Prostate gland (tissue), 2 donors: ENCODE data around the gene CAAP1.

ENCODE experiments used
- POLR2A ChIP-seq: fragments of 450-650 bp; IDR thresholded peaks from one replicate; pipeline ENCODE4 v1.6.1; 2016; ENCODE audit warnings: antibody characterized with exemption, mild to moderate bottlenecking
- POLR2AphosphoS5 ChIP-seq: sonication (generic); formaldehyde crosslinking; IDR thresholded peaks from one replicate; pipeline ENCODE4 v1.6.1; 2017; ENCODE audit warnings: antibody characterized with exemption
- TF ChIP-seq, protein P1 (sequence below), 4 experiments: fragments of 200-600 bp in 2 of 4; fragments of 450-650 bp in 2 of 4; sonication (generic) in 2 of 4; IDR thresholded peaks; 1 replicate in 3 of 4; 2 replicates in 1 of 4; pipeline ENCODE4 v1.5.1; 2016 to 2019; ENCODE audit warnings: antibody characterized with exemption in 4 of 4, mild to moderate bottlenecking in 2 of 4, moderate library complexity in 2 of 4

DNA sequence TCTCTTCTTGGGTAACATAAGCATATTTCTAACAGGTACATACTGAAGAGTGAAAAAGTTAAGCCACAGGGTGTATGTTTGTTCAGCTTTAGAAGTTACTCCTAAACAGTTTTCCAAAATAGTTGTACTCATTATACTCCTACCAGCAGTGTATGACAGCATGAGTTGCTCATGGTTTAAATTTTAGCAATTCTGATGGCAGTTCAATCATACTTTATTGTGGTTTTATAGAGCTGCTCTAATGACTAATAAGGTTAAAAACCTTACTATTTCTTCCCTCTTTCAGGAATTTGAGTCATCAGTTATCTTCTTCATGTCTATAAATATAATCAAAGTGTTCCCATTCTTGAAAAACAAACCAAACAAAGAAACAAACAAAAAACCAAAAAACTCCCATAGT is 81.5 kb downstream of the CAAP1 start:
- TF ChIP-seq POLR2A: no peak
- TF ChIP-seq, protein P1, sequence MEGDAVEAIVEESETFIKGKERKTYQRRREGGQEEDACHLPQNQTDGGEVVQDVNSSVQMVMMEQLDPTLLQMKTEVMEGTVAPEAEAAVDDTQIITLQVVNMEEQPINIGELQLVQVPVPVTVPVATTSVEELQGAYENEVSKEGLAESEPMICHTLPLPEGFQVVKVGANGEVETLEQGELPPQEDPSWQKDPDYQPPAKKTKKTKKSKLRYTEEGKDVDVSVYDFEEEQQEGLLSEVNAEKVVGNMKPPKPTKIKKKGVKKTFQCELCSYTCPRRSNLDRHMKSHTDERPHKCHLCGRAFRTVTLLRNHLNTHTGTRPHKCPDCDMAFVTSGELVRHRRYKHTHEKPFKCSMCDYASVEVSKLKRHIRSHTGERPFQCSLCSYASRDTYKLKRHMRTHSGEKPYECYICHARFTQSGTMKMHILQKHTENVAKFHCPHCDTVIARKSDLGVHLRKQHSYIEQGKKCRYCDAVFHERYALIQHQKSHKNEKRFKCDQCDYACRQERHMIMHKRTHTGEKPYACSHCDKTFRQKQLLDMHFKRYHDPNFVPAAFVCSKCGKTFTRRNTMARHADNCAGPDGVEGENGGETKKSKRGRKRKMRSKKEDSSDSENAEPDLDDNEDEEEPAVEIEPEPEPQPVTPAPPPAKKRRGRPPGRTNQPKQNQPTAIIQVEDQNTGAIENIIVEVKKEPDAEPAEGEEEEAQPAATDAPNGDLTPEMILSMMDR (IDR thresholded peaks at IDR 0.05): no peak
- TF ChIP-seq POLR2AphosphoS5: no peak
